Measurements from ENCODE around the gene C16orf78. TPM values are rescaled to one million over a fixed set of nuclear protein-coding genes. Genes with fewer than 3 reads are reported as not detected.
"Not testable (repeated sequence)": the region's sequence is repeated elsewhere in the genome, so short reads cannot be mapped to it uniquely, and the experiment has no call there.

C16orf78 gene
- total and polyA plus RNA-seq, 2 of the 8 experiments (the other 6 are each of a cell fraction or from before 2014, with no cell fraction given): not detected

DNA sequence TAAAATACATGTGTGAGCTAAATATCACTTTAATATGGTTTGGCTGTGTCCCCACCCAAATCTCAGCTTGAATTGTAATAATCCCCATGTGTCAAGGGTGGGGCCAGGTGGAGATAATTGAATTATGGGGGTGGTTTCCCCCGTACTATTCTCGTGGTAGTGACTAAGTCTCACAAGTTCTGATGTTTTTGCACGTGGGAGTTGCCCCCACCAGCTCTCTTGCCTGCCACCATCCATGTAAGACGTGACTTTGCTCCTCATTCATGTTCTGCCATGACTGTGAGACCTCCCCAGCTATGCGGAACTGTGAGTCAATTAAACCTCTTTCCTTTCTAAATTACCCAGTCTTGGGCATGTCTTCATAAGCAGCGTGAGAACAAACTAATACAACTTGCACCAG is 11.9 kb upstream of the C16orf78 start:
- H2BK12ac ChIP-seq (ENCODE audit: low read depth, low read length); H3K18ac ChIP-seq (ENCODE audit: extremely low read depth, low read length); H3K14ac ChIP-seq (ENCODE audit: insufficient read length); H3K4me1 ChIP-seq (replicated peaks in 1 of 4; ENCODE audit: control insufficient read depth in 3 of 4, insufficient read depth in 4 of 4, low read length in 3 of 4); H4K91ac ChIP-seq (replicated peaks; ENCODE audit: insufficient read length, low read length); H3K27ac ChIP-seq (ENCODE audit: low read depth, low read length); H2AK5ac ChIP-seq (ENCODE audit: low read depth, low read length); H2BK20ac ChIP-seq (ENCODE audit: low read length); H3K23me2 ChIP-seq (ENCODE audit: low read depth, low read length); H4K8ac ChIP-seq (ENCODE audit: extremely low read depth, insufficient read depth, low read length); H3K36me3 ChIP-seq (ENCODE audit: control insufficient read depth in 2 of 4, insufficient read depth in 4 of 4, low read length in 3 of 4); H3K4ac ChIP-seq (replicated peaks; ENCODE audit: insufficient read length, low read depth, low read length); DNase-seq (ENCODE audit: low read depth in 1 of 2, low spot score in 2 of 2); FAIRE-seq; H3K79me1 ChIP-seq (ENCODE audit: low read depth, low read length); H3K9me3 ChIP-seq (ENCODE audit: insufficient read depth in 2 of 2, low read depth in 1 of 2, low read length in 1 of 2); H4K5ac ChIP-seq (ENCODE audit: insufficient read length, low read depth, low read length); POLR2A ChIA-PET (ENCODE audit: partially characterized antibody); H3K27me3 ChIP-seq (replicated peaks in 1 of 4; ENCODE audit: control insufficient read depth in 3 of 4, extremely low read depth in 1 of 4, insufficient read depth in 3 of 4, low read length in 3 of 4); H3K9ac ChIP-seq (replicated peaks in 1 of 4; ENCODE audit: extremely low read depth in 1 of 4, low read depth in 3 of 4, low read length in 3 of 4); H3K4me3 ChIP-seq (ENCODE audit: extremely low read depth in 1 of 4, insufficient read depth in 2 of 4, low read depth in 3 of 4, low read length in 4 of 4); H2BK15ac ChIP-seq (ENCODE audit: low read length); H4K20me1 ChIP-seq (replicated peaks in 1 of 2; ENCODE audit: control insufficient read depth in 1 of 2, insufficient read depth in 2 of 2, low read length in 2 of 2); H2AFZ ChIP-seq (ENCODE audit: low read length); H3K79me2 ChIP-seq (ENCODE audit: control insufficient read depth in 1 of 2, insufficient read depth in 2 of 2, low read length in 2 of 2); H3K23ac ChIP-seq (ENCODE audit: insufficient read length); H3K4me2 ChIP-seq (ENCODE audit: insufficient read depth in 1 of 2, low read depth in 2 of 2, low read length in 2 of 2); H2BK120ac ChIP-seq (replicated peaks; ENCODE audit: low read depth, low read length); H3K56ac ChIP-seq (replicated peaks; ENCODE audit: insufficient read length, low read depth, low read length); H2BK5ac ChIP-seq (ENCODE audit: low read depth, low read length): not testable (repeated sequence)
- WGBS, 2 experiments (ENCODE audit: extremely low coverage in 1 of 2, insufficient coverage in 1 of 2, insufficient read length in 1 of 2, insufficient replicate concordance in 2 of 2, low coverage in 1 of 2, low lambda C conversion rate in 2 of 2, missing lambda C conversion rate in 1 of 2): 89% methylated on average over 6 of the region's 6 CpGs; no CpG with 5 or more reads in 1 of the 2 experiments
- CTCF ChIA-PET (ENCODE audit: partially characterized antibody): interaction anchor here (1.7 to 1.8 kb wide), 2 partner anchors 9 to 13 kb away, joined by 5 to 10 read pairs; no protein-coding TSS in a partner anchor
